DMS114 treated with DMSO at 0.1 percent for 48 hours (cell line): ENCODE results near the gene PKP2.
"Not testable (repeated sequence)": the region's sequence is repeated elsewhere in the genome, so short reads cannot be mapped to it uniquely, and the experiment has no call there.

Experiments used
- DNase-seq: peaks from one replicate; lab custom pipeline; 2025; ENCODE audit not compliant: unreplicated experiment; lab: John Stamatoyannopoulos, UW

Gene PKP2

GRCh38 chr12:32864731-32865130 is 31.8 kb downstream of the PKP2 start:
- DNase-seq = no peak

- DNase-seq = no peak
These were observed 33.4 kb downstream of the PKP2 start for GRCh38 chr12:32863128-32863527.

GRCh38 chr12:32861658-32862057 is 34.9 kb downstream of the PKP2 start:
- DNase-seq = not testable (repeated sequence)

GRCh38 chr12:32860192-32860591 is 36.4 kb downstream of the PKP2 start:
- DNase-seq = no peak

GRCh38 chr12:32859389-32859788 is 37.2 kb downstream of the PKP2 start:
- no peak for DNase-seq

GRCh38 chr12:32854716-32855115 is 41.9 kb downstream of the PKP2 start:
- DNase-seq = no peak

GRCh38 chr12:32854097-32854496 is 42.5 kb downstream of the PKP2 start:
- DNase-seq = no peak

GRCh38 chr12:32847287-32847686 is 49.3 kb downstream of the PKP2 start:
- DNase-seq = no peak

- DNase-seq = no peak
These were observed 50.5 kb downstream of the PKP2 start for GRCh38 chr12:32846053-32846452.

GRCh38 chr12:32843528-32844095 is 53.0 kb downstream of the PKP2 start:
- no peak for DNase-seq

- DNase-seq = no peak
These were observed 55.5 kb downstream of the PKP2 start for GRCh38 chr12:32841061-32841460.

GRCh38 chr12:32839828-32840227 is 56.7 kb downstream of the PKP2 start:
- DNase-seq = no peak

GRCh38 chr12:32837974-32838373 is 58.6 kb downstream of the PKP2 start:
- no peak for DNase-seq

GRCh38 chr12:32836710-32837109 is 59.9 kb downstream of the PKP2 start:
- DNase-seq = no peak

GRCh38 chr12:32834122-32834521 is 62.5 kb downstream of the PKP2 start:
- DNase-seq = no peak

- DNase-seq = no peak
These were observed 68.0 kb downstream of the PKP2 start for GRCh38 chr12:32828552-32828951.

- DNase-seq = no peak
These were observed 68.5 kb downstream of the PKP2 start for GRCh38 chr12:32828120-32828519.

- DNase-seq = no peak
These were observed 69.7 kb downstream of the PKP2 start for GRCh38 chr12:32826807-32827412.

GRCh38 chr12:32824596-32824995 is 72.0 kb downstream of the PKP2 start:
- no peak for DNase-seq

- no peak for DNase-seq
These were observed 74.2 kb downstream of the PKP2 start for GRCh38 chr12:32822344-32822743.

- DNase-seq = no peak
These were observed 74.9 kb downstream of the PKP2 start for GRCh38 chr12:32821710-32822109.

- no peak for DNase-seq
These were observed 75.3 kb downstream of the PKP2 start for GRCh38 chr12:32821293-32821692.

- no peak for DNase-seq
These were observed 76.1 kb downstream of the PKP2 start for GRCh38 chr12:32820376-32820931.
